GM12892 (cell line): ENCODE measurements around the gene HOXC10.

ENCODE experiments used
- DNase-seq: peaks from one replicate; pipeline ENCODE4 v3.0.0; 2011; ENCODE audit not compliant: insufficient read length
- FAIRE-seq: peaks from 2 replicates; lab custom pipeline; 2011; peaks lifted over from hg19 to GRCh38; lab: Jason Lieb, UNC
- POLR2A ChIP-seq: IDR thresholded peaks from 2 replicates; pipeline ENCODE4 v1.6.1; 2011; ENCODE audit warnings: low read depth, low read length, control low read depth
- POLR2AphosphoS5 ChIP-seq: IDR thresholded peaks from 2 replicates; pipeline ENCODE4 v1.6.1; 2011; ENCODE audit warnings: low read depth, low read length, control low read depth
- TAF1 ChIP-seq: IDR thresholded peaks from 2 replicates; pipeline ENCODE4 v1.6.1; 2011; ENCODE audit warnings: low read depth, mild to moderate bottlenecking, control low read depth, low read length, borderline replicate concordance

HOXC10 gene

DNA sequence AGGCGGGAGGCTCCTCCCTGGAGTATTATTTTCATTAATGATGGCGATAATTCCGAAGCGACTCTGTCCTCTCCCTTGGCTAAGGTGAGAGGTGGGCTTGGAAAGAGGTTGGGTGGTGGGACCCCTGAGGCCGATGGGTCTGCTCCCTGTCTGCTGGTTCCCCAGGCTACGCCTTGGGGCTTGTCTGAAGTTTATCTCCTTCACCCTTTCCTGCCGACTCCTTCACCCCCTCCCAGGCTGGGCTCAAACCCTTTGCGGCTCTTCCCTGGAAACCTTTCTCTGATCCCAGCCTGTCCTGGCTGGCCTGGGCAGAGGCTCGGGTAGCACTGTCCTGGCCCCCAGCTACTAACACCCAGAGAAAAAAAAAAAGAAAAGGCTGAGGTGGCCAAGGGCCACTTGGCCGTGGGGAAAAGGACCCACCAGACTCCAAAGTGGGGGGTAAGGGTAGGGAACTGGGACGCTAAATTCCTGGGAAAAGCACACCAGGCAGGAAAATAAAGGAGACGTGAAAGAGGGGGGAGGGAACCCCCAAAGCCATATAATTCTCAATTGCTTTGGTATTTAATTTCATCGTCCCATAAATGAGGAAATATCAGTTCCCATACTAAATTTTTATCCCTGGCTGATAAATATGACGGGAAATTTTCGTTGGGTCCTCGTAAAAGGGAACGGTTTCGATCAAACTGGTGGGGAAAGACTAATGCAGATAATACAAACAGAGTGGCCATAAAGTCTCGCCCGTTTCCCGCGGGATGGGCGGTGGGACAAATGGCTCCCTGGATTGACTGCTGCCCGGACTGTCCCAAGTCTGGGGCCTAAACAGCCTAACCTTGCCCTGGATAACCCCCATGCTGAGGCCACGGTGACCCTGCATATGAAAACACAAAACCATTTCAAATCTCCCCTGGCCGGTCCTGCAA, 2.0 kb upstream of the HOXC10 start:
- DNase-seq (no peak), FAIRE-seq (no peak)
- TF ChIP-seq TAF1, result no peak
- TF ChIP-seq POLR2A, result no peak
- TF ChIP-seq POLR2AphosphoS5, result no peak

DNA sequence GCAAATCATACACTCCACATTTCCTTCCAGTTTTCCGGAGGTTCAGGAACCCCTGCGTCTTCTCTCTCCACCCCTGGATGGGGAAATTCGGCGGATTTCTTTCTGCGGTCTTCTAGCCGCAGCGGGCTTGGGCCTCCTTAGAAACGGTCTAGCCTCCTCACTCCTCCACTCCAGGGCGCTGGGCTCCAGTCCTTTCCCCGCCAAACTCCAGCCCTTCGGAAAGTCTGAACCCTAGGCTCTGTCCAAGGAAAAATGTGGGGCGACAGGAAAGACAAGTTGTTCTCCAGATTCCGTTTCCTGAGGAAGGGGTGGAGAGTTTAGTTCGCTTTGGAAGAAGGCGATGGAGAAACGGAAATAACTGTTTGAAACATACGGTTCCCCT, 1.4 kb upstream of the HOXC10 start:
- no peak for DNase-seq
- TF ChIP-seq POLR2AphosphoS5 (no peak), POLR2A (no peak), TAF1 (no peak)
- no peak for FAIRE-seq

DNA sequence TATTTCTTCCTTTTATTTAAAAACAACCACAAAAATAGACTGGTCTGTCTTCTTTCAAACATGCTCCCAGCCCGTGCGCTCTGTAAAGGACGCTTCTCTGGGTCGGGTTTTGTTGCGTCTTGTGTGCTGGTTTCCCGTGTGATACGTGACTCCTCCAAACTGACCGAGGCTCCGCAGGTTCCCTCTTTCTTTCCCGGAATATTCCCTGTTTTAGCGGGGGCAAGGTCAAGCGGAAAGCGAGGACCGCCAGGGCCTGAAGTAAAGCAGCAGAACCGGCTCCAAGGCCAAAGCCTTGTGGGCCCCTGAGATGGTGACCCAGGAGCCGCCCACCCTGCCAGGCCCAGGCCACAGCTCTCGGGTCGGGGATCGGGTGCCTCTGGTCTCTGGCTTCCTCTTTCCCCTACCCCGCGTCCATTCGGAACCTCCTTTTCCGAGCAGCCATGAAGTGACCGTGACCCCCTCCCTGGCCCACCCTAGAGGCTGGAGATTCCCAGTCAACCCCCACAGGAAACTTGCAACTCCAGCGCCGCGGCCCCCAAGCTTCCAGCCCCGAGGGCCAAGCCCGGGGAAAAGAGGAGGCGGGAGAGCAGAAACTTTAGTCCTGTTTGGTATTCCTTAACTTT, 885 bp upstream of the HOXC10 start:
- no peak for FAIRE-seq
- TF ChIP-seq TAF1, result no peak
- DNase-seq, result no peak

DNA sequence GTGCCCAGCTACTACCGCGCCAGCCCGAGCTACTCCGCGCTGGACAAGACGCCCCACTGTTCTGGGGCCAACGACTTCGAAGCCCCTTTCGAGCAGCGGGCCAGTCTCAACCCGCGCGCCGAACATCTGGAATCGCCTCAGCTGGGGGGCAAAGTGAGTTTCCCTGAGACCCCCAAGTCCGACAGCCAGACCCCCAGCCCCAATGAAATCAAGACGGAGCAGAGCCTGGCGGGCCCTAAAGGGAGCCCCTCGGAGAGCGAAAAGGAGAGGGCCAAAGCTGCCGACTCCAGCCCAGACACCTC, 697 bp downstream of the HOXC10 start:
- FAIRE-seq (no peak), DNase-seq (no peak)
- TF ChIP-seq POLR2AphosphoS5, result no peak
- TF ChIP-seq POLR2A, result no peak
- no peak for TF ChIP-seq TAF1

DNA sequence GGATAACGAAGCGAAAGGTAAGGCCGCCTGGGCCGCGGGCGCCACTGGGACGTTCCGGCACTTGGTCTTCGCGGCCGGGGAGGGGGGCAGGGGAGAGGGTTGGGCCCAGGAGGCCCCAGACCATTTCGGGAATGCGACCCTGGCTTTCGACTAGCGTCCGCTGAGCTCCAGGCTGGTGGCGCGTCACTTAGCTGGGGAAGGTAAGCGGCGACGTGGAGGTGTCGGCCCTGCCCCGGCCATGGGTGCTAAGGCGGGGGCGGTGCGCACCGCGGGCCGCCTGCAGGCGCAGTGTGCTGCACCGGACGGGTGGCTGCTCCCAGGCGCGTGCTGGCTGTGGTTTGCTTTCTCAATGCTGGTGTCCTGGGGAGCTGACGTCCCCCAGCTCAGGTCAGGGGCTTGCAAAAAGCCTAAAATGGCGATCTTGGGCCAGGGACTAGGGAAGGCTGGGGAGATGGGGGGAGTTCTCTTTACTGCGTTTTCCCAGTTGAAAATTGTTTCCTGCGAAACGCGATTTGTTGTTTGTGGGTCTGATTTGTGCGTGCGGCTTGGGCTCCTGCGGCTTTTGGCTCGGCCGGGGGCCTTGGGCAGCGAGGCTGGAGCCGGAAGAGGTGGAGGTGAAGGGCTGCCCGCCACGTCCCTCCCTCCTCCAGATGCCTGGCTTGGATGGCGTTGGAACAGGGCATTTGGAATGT, 1.2 kb downstream of the HOXC10 start:
- TF ChIP-seq POLR2AphosphoS5, result no peak
- TF ChIP-seq TAF1, result no peak
- no peak for TF ChIP-seq POLR2A
- DNase-seq, result no peak
- FAIRE-seq, result no peak

DNA sequence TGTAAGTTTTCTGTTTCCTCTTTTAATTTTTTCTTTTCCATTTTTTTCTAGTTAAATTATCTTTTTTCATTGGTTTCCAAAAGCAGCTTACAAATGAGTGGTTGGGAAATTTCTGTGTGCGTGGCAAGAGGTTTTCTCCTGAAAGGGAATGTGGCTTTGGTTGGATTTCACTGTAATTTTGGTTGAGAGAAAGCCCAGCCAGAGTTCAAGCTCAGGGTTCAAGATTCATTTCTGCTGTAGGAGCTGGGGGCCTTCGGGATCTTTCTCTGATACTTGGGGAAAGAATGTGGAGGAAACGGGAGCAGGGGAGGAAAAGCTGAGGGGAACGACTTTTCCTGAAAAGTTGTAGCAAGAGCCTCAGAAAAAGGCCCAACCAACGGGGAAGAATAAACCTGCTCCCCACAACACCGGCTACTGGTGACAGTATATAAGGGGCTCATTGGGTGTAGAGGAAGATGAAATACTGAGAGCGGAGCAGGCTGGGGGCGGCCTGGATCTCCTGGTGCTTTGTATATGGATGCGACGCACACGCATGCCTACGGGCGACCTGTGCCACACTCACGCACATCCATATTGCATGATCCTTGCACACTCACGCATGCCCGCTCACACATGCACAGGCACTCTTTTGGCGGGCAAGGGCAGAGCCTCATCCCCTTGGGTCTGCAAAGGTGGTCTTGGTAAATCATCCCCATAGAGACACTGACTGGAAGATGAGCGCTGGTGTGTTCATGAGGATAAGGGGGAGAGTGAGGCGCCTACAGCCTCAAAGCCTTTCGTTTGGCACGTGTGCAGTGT, 1.9 kb downstream of the HOXC10 start:
- FAIRE-seq (no peak), DNase-seq (no peak)
- TF ChIP-seq TAF1 (no peak), POLR2AphosphoS5 (no peak), POLR2A (no peak)

DNA sequence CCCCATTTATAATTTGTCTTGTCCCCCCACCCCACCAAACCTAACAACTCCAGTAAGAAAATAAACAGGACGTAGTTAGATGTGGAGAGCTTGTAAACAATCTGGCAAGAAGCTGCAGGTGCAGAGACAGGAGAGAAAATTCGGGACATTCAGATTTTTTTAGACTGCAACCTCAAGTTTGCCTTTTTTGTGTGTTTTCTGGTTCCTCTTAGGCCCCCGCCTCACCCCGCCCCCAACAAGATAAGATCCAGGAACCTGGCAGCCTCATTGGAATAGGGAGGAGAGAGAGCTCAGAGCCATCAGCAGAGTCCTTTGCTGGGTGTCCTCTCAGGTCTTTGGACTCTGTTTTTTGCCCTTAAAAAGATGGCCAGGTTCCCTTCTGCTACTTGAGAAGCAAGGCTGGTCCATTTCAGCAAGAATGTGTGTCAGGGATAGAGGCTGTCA, 2.9 kb downstream of the HOXC10 start:
- TF ChIP-seq POLR2A, result no peak
- no peak for TF ChIP-seq POLR2AphosphoS5
- no peak for TF ChIP-seq TAF1
- FAIRE-seq (no peak), DNase-seq (no peak)

DNA sequence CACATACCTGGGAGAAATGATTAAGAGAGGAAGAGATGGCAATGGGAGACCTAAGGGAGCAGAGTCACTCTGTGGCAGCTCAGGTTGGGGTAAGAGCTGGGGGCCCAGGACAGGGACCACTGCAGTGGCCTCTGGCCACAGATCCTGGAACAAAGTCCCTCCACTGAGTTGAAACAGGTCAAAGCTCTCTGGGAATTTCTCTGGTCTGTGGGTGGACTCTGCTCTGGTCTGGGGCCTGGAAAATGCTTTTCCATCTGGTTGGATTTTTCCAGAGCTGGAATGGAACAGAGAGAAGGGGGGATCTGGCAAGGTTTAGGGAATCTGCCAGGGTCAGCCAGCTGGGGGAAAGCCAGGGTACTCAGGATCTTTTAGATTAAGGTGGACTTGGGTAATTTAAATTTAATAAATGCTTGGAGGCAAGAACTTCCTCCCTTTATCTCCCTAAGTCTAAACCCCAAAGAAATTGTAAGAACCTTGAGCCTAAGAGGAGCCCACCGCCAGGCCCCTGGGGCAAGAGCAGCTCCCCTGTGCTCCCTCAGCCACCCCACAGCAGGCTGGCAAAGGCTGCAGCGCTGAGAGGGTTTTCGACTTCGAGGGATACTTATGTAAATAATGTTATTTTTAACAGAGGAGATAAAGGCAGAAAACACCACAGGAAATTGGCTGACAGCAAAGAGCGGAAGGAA, 3.7 kb downstream of the HOXC10 start:
- DNase-seq (no peak), FAIRE-seq (no peak)

DNA sequence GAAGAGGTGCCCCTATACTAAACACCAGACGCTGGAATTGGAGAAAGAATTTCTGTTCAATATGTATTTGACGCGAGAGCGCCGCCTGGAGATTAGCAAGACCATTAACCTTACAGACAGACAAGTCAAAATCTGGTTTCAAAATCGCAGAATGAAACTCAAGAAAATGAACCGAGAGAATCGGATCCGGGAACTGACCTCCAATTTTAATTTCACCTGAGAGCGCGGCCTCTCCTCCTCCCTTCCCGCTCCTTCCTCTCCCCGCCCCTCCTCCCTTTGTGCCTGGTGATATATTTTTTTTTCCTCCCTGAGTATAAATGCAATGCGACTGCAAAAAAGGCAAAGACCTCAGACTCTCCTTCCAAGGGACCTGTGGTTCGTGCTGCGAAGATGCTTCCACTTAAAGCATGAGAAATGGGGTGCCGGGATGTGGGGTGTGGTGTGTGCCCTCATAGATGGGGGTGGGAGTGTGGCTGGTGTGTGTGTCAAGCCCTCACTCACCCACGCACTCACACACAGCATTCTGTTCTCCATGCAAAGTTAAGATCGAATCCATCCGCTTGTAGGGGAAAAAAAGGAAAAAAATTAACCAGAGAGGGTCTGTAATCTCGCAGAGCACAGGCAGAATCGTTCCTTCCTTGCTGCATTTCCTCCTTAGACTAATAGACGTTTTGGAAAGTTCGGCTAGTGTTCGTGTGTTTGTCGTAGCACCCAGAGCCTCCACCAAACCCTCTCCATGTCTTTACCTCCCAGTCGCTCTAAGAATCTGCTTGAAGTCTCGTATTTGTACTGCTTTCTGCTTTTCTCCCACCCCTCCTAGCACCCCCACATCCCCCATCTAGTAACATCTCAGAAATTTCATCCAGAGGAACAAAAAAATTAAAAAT, 4.5 kb downstream of the HOXC10 start:
- FAIRE-seq (peak; percentile 92), DNase-seq (no peak)
- TF ChIP-seq TAF1 (no peak), POLR2AphosphoS5 (no peak), POLR2A (no peak)

More for the DNA sequence above, 3.7 kb downstream of the HOXC10 start:
- TF ChIP-seq TAF1 (no peak), POLR2AphosphoS5 (no peak), POLR2A (no peak)
